Measurements from ENCODE around the gene C16orf96. TPM values are rescaled to one million over a fixed set of nuclear protein-coding genes. Genes with fewer than 3 reads are reported as not detected.

The C16orf96 gene
- total and polyA plus RNA-seq, 2 of the 8 experiments (the other 6 are each of a cell fraction or from before 2014, with no cell fraction given): 1.0 to 1.3 TPM

- Histone ChIP-seq H3K23ac (ENCODE audit: insufficient read length) (no peak overlapping the region), H3K14ac (ENCODE audit: insufficient read length) (no peak overlapping the region), H2BK12ac (ENCODE audit: low read depth, low read length) (no peak overlapping the region), H3K4me1 (replicated peaks in 1 of 4; ENCODE audit: control insufficient read depth in 3 of 4, insufficient read depth in 4 of 4, low read length in 3 of 4) (peaks cover 0 to 5% (median 2%) of the 10 kb centered on the region in 4 experiments; a peak in 6 of 7 replicates), H3K79me1 (ENCODE audit: low read depth, low read length) (no peaks in the 10 kb centered on the region; the same call in 1 of the 2 replicates), H4K8ac (ENCODE audit: extremely low read depth, insufficient read depth, low read length) (no peak overlapping the region), H3K56ac (replicated peaks; ENCODE audit: insufficient read length, low read depth, low read length) (no peak overlapping the region), H2BK20ac (ENCODE audit: low read length) (no peak overlapping the region), H4K20me1 (replicated peaks in 1 of 2; ENCODE audit: control insufficient read depth in 1 of 2, insufficient read depth in 2 of 2, low read length in 2 of 2) (peaks cover 9 to 20% of the 10 kb centered on the region in 2 experiments), H3K4me3 (ENCODE audit: extremely low read depth in 1 of 4, insufficient read depth in 2 of 4, low read depth in 3 of 4, low read length in 4 of 4) (no peak overlapping the region), H3K9ac (replicated peaks in 1 of 4; ENCODE audit: extremely low read depth in 1 of 4, low read depth in 3 of 4, low read length in 3 of 4) (no peak overlapping the region), H4K5ac (ENCODE audit: insufficient read length, low read depth, low read length) (no peak overlapping the region), H3K36me3 (ENCODE audit: control insufficient read depth in 2 of 4, insufficient read depth in 4 of 4, low read length in 3 of 4) (peaks cover 3 to 14% (median 7%) of the 10 kb centered on the region in 4 experiments; a peak in 4 of 8 replicates), H3K4me2 (ENCODE audit: insufficient read depth in 1 of 2, low read depth in 2 of 2, low read length in 2 of 2) (no peak overlapping the region), H3K27me3 (replicated peaks in 1 of 4; ENCODE audit: control insufficient read depth in 3 of 4, extremely low read depth in 1 of 4, insufficient read depth in 3 of 4, low read length in 3 of 4) (no peaks in the 10 kb centered on the region), H3K79me2 (ENCODE audit: control insufficient read depth in 1 of 2, insufficient read depth in 2 of 2, low read length in 2 of 2) (peaks cover 0 to 5% of the 10 kb centered on the region in 2 experiments; a peak in 1 of 4 replicates), H3K18ac (ENCODE audit: extremely low read depth, low read length) (no peak overlapping the region), H3K9me3 (ENCODE audit: insufficient read depth in 2 of 2, low read depth in 1 of 2, low read length in 1 of 2) (no peaks in the 10 kb centered on the region), H2BK15ac (ENCODE audit: low read length) (no peak overlapping the region), H2AK5ac (ENCODE audit: low read depth, low read length) (no peak overlapping the region), H3K23me2 (ENCODE audit: low read depth, low read length) (no peaks in the 10 kb centered on the region), H4K91ac (replicated peaks; ENCODE audit: insufficient read length, low read length) (no peak overlapping the region), H3K4ac (replicated peaks; ENCODE audit: insufficient read length, low read depth, low read length) (no peak overlapping the region), H2BK5ac (ENCODE audit: low read depth, low read length) (no peak overlapping the region), H2BK120ac (replicated peaks; ENCODE audit: low read depth, low read length) (no peak overlapping the region), H3K27ac (ENCODE audit: low read depth, low read length) (no peak overlapping the region), H2AFZ (ENCODE audit: low read length) (no peak overlapping the region)
- ChIA-PET POLR2A (ENCODE audit: partially characterized antibody) (interaction anchor here (3.7 kb wide), 1 partner anchor 15 kb away, joined by 8 read pairs; no protein-coding TSS in a partner anchor), CTCF (ENCODE audit: partially characterized antibody) (interaction anchor here (1.2 to 35.4 kb wide), 11 partner anchors 6 to 119 kb away, joined by 3 to 968 read pairs (median 22); partner anchors contain the start of genes C16orf96, CDIP1 and MGRN1)
- FAIRE-seq (no peak), DNase-seq (ENCODE audit: low read depth in 1 of 2, low spot score in 2 of 2) (no peak)
- 88% methylated on average over 5 of the region's 5 CpGs; no CpG with 5 or more reads in 1 of the 2 experiments for WGBS, 2 experiments (ENCODE audit: extremely low coverage in 1 of 2, insufficient coverage in 1 of 2, insufficient read length in 1 of 2, insufficient replicate concordance in 2 of 2, low coverage in 1 of 2, low lambda C conversion rate in 2 of 2, missing lambda C conversion rate in 1 of 2)
- TF ChIP-seq POLR2AphosphoS5 (IDR thresholded peaks at IDR 0.05; ENCODE audit: low read depth, low read length) (no peak), SIRT6 (IDR thresholded peaks at IDR 0.05; ENCODE audit: low read length) (no peak), EZH2 (IDR thresholded peaks at IDR 0.05; ENCODE audit: low read depth, low read length, severe bottlenecking) (no peak), E2F6 (IDR thresholded peaks at IDR 0.05) (no peak), PHF8 (conservative IDR thresholded peaks at IDR 0.05; ENCODE audit: low read depth, low read length) (no peak), EGR1 (IDR thresholded peaks at IDR 0.05; ENCODE audit: borderline replicate concordance, low read depth, low read length) (no peak), CHD1 (IDR thresholded peaks at IDR 0.05; ENCODE audit: low read depth, low read length) (no peak), GABPA (IDR thresholded peaks at IDR 0.05; ENCODE audit: borderline replicate concordance, insufficient read depth, low read length) (no peak), SUZ12 (IDR thresholded peaks at IDR 0.05; ENCODE audit: low read length) (no peak), RNF2 (IDR thresholded peaks at IDR 0.05; ENCODE audit: borderline replicate concordance, low read depth, low read length, missing control alignments, poor library complexity, severe bottlenecking) (no peak), SP4 (IDR thresholded peaks at IDR 0.05; ENCODE audit: low read length) (no peak), FOSL1 (IDR thresholded peaks at IDR 0.05; ENCODE audit: insufficient read depth, low read depth, low read length) (no peak)
Measured at GRCh38 chr16:4515611-4516233, 40.4 kb upstream of the C16orf96 start.

Measured in H1 (cell line).